SK-N-SH (cell line): ENCODE measurements around the gene SLC29A1. TPM values are rescaled to one million over a fixed set of nuclear protein-coding genes. Genes with fewer than 3 reads are reported as not detected.
A peak's percentile ranks its signal among the peaks of the same experiment; 100 is the strongest.
"Not testable (repeated sequence)": the region's sequence is repeated elsewhere in the genome, so short reads cannot be mapped to it uniquely, and the experiment has no call there.

Experiments used
- CTCF ChIA-PET: fragments of 300-600, 350-600 bp; formaldehyde crosslinking; extraction: SDS; loops from one replicate; lab custom pipeline; 2021; lab: Yijun Ruan, JAX
- POLR2A ChIA-PET: fragments of 350-600 bp; sonication (Branson Sonifier 250); formaldehyde crosslinking; extraction: SDS; loops from one replicate; lab custom pipeline; 2020; ENCODE audit warnings: antibody characterized with exemption, inconsistent platforms; lab: Yijun Ruan, JAX
- DNase-seq: peaks from one replicate; pipeline ENCODE4 v3.0.0; 2012
- H2AFZ ChIP-seq: fragments of 200-600 bp; sonication (generic); 2 replicates; pipeline ENCODE4 v1.8.1; 2016; ENCODE audit warnings: antibody characterized with exemption, mild to moderate bottlenecking, low read depth
- H3F3A ChIP-seq: fragments of 200-600 bp; sonication (generic); replicated peaks from 2 replicates; pipeline ENCODE3; 2016; ENCODE audit warnings: antibody characterized with exemption, mild to moderate bottlenecking; ENCODE audit not compliant: insufficient read depth
- H3K27ac ChIP-seq, 2 experiments: fragments of 200-500 bp in 1 of 2; fragments of 200-600 bp in 1 of 2; sonication (Bioruptor generic) in 1 of 2; sonication (generic), shearing (Covaris generic) in 1 of 2; 2 replicates each; pipeline versions ENCODE4 v1.5.1 to v1.6.1; 2014 to 2016; ENCODE audit warnings: low read depth in 2 of 2, inconsistent platforms in 1 of 2, low read length in 1 of 2, mild to moderate bottlenecking in 1 of 2, mixed read lengths in 1 of 2
- H3K27me3 ChIP-seq: fragments of 200-600 bp; sonication (generic), shearing (Covaris generic); 2 replicates; pipeline ENCODE4 v1.6.1; 2016; ENCODE audit warnings: mixed run types; ENCODE audit not compliant: insufficient read depth
- H3K36me3 ChIP-seq, 2 experiments: fragments of 200-500 bp in 1 of 2; fragments of 200-600 bp in 1 of 2; sonication (Bioruptor generic) in 1 of 2; sonication (generic) in 1 of 2; replicated peaks in 1 of 2; 2 replicates each; pipeline versions ENCODE3 to v1.5.1; 2014 to 2016; ENCODE audit warnings: low read length in 1 of 2, mild to moderate bottlenecking in 1 of 2; ENCODE audit not compliant: insufficient read depth in 2 of 2, control insufficient read depth in 1 of 2
- H3K4me1 ChIP-seq, 2 experiments: fragments of 200-500 bp in 1 of 2; fragments of 200-600 bp in 1 of 2; sonication (Bioruptor generic) in 1 of 2; sonication (generic), shearing (Covaris generic) in 1 of 2; 2 replicates each; pipeline versions ENCODE4 v1.5.1 to v1.6.1; 2014 to 2016; ENCODE audit warnings: low read depth in 1 of 2, low read length in 1 of 2, mixed run types in 1 of 2; ENCODE audit not compliant: insufficient read depth in 2 of 2, control insufficient read depth in 1 of 2
- H3K4me2 ChIP-seq: fragments of 200-600 bp; sonication (generic), shearing (Covaris generic); 2 replicates; pipeline ENCODE4 v1.6.1; 2017; ENCODE audit warnings: mixed run types
- H3K4me3 ChIP-seq, 2 experiments: fragments of 200-500 bp in 1 of 2; fragments of 200-600 bp in 1 of 2; sonication (Bioruptor generic) in 1 of 2; sonication (generic), shearing (Covaris generic) in 1 of 2; 2 replicates each; pipeline versions ENCODE4 v1.5.1 to v1.8.1; 2014 to 2016; ENCODE audit warnings: low read depth in 2 of 2, inconsistent platforms in 1 of 2, low read length in 1 of 2, mild to moderate bottlenecking in 1 of 2, mixed read lengths in 1 of 2, moderate library complexity in 1 of 2
- H3K79me2 ChIP-seq: fragments of 200-600 bp; sonication (generic); 2 replicates; pipeline ENCODE4 v1.8.1; 2017; ENCODE audit warnings: mild to moderate bottlenecking; ENCODE audit not compliant: insufficient read depth
- H3K9ac ChIP-seq: fragments of 200-600 bp; sonication (generic); 2 replicates; pipeline ENCODE4 v1.6.1; 2017; ENCODE audit warnings: mixed run types
- H3K9me2 ChIP-seq: fragments of 200-600 bp; sonication (generic); 2 replicates; pipeline ENCODE4 v1.6.1; 2017; ENCODE audit warnings: mixed run types
- H3K9me3 ChIP-seq: fragments of 200-600 bp; sonication (generic); 2 replicates; pipeline ENCODE4 v1.6.1; 2017; ENCODE audit warnings: mixed run types, mild to moderate bottlenecking, moderate library complexity
- H4K20me1 ChIP-seq: fragments of 200-600 bp; sonication (generic); 2 replicates; pipeline ENCODE4 v1.6.1; 2017; ENCODE audit warnings: mild to moderate bottlenecking, mixed run types; ENCODE audit not compliant: insufficient read depth
- IRF3 ChIP-seq: fragments of 150-350 bp; IDR thresholded peaks from 2 replicates; pipeline ENCODE4 v1.6.1; 2016; ENCODE audit warnings: mild to moderate bottlenecking, low read depth, low read length
- MEF2A ChIP-seq: IDR thresholded peaks from 2 replicates; pipeline ENCODE4 v1.4.0; 2012; ENCODE audit warnings: low read depth, borderline replicate concordance
- REST ChIP-seq: IDR thresholded peaks from 2 replicates; pipeline ENCODE4 v1.6.1; 2012; ENCODE audit warnings: mild to moderate bottlenecking, low read depth, low read length, moderate library complexity
- WGBS: methylation state at CpG from one replicate; pipeline ENCODE4 v1.1.6; 2017; ENCODE audit warnings: low lambda C conversion rate; 5-methylcytosine and 5-hydroxymethylcytosine counted together
- polyA plus RNA-seq, 3 experiments: library from polyadenylated mRNA; depleted of rRNA; stranded (reverse); fragments of >200 nt; gene quantifications; 2 replicates each; pipeline ENCODE4 v1.2.3, GENCODE V29; 2012

Gene SLC29A1
- polyA plus RNA-seq, 1 of the 3 experiments (the other 2 are of a cell fraction): 44.5 TPM

GRCh38 chr6:44230034-44230675, 6.8 kb downstream of the SLC29A1 start:
- TF ChIP-seq IRF3 (no peak), MEF2A (no peak), REST (no peak)
- DNase-seq: no peak
- ChIA-PET POLR2A (no interaction called here), CTCF (interaction anchor here (1.0 to 8.5 kb wide), 5 partner anchors 8 to 134 kb away, joined by 3 to 224 read pairs (median 4); partner anchors contain the start of genes MYMX and SLC29A1)
- Histone ChIP-seq H3K4me3 (no peak overlapping the region), H3K9me2 (no peaks in the 10 kb centered on the region), H3K27ac (peak overlapping the region in 1 of 2 experiments; percentile 18; a peak in 1 of 4 replicates), H3K9me3 (no peaks in the 10 kb centered on the region), H3K36me3 (peaks cover 0 to 6% of the 10 kb centered on the region in 2 experiments), H3K4me2 (no peak overlapping the region), H2AFZ (no peak overlapping the region), H3F3A (peaks cover 9% of the 10 kb centered on the region), H3K9ac (no peak overlapping the region), H4K20me1 (peaks cover 5% of the 10 kb centered on the region; the same call in 1 of the 2 replicates), H3K4me1 (peaks cover 13 to 85% of the 10 kb centered on the region in 2 experiments), H3K79me2 (no peaks in the 10 kb centered on the region), H3K27me3 (no peaks in the 10 kb centered on the region)
- 93% methylated on average over 5 of the region's 10 CpGs for WGBS

- CTCF ChIA-PET: interaction anchor here (0.7 to 8.5 kb wide), 3 partner anchors 9 to 105 kb away, joined by 3 to 224 read pairs (median 3); partner anchors contain the start of genes MYMX and SLC29A1
- H3K4me2 ChIP-seq, H3K9me2 ChIP-seq, H3K27me3 ChIP-seq, H3K36me3 ChIP-seq, H3K27ac ChIP-seq, H3K9me3 ChIP-seq, DNase-seq, H3K4me3 ChIP-seq, H3K79me2 ChIP-seq, H4K20me1 ChIP-seq, H2AFZ ChIP-seq, POLR2A ChIA-PET, H3K9ac ChIP-seq: not testable (repeated sequence)
- H3K4me1 ChIP-seq: peaks cover 18 to 83% of the 10 kb centered on the region in 2 experiments
- 96% methylated on average over 9 of the region's 9 CpGs for WGBS
- H3F3A ChIP-seq: peaks cover 11% of the 10 kb centered on the region
These were observed 8.0 kb downstream of the SLC29A1 start for GRCh38 chr6:44231426-44231825.
